ENCODE data around the gene NTHL1. TPM values are rescaled to one million over a fixed set of nuclear protein-coding genes. Genes with fewer than 3 reads are reported as not detected.

NTHL1 gene
- total and polyA plus RNA-seq, 2 of the 4 experiments (the other 2 are of a cell fraction), result 22.8 to 28.0 TPM

DNA sequence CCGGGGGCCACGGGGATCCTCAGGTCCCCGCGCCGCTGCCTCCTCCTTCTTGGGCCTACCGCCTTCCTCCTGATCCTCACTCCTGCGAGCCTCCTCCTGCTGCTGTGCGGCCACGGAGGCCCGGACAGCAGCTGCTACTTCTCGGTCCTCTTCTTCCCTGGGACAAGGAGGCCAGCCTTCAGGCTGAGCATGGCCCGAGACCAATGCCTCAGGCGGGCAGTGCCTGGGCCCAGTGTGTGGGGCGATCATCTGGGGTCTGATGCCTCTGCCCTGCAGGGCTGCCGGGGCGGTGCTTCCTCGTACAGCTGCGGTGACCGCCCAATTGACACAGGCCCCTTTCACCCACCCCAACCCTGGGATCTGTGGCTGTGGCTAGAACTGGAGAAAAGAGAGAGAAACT, 46.6 kb downstream of the NTHL1 start:
- H3K14ac ChIP-seq (replicated peaks; ENCODE audit: low read depth, low read length), result no peak overlapping the region

More for the DNA sequence above, 46.6 kb downstream of the NTHL1 start:
- Histone ChIP-seq H3K4me3 (ENCODE audit: insufficient read depth, low read depth, low read length) (no peak overlapping the region), H3K9ac (ENCODE audit: low read depth, low read length) (no peak overlapping the region), H2AK9ac (replicated peaks; ENCODE audit: low read depth, low read length, poor library complexity) (no peak overlapping the region), H2BK20ac (ENCODE audit: low read depth, low read length) (no peak overlapping the region), H3K18ac (ENCODE audit: low read depth, low read length) (no peak overlapping the region), H4K91ac (ENCODE audit: insufficient read depth, low read depth, low read length) (no peak overlapping the region), H2BK15ac (ENCODE audit: low read depth, low read length) (no peak overlapping the region), H3K27ac (ENCODE audit: insufficient read depth, low read length) (no peak overlapping the region), H3K79me1 (ENCODE audit: low read depth in 1 of 2, low read length in 2 of 2) (peaks cover 10 to 69% of the 10 kb centered on the region in 2 experiments), H3K36me3 (ENCODE audit: control insufficient read depth, insufficient read depth, low read length) (peaks cover 54% of the 10 kb centered on the region), H4K20me1 (ENCODE audit: insufficient read depth, low read length) (peaks cover 59% of the 10 kb centered on the region), H3K27me3 (ENCODE audit: control insufficient read depth, insufficient read depth, low read length) (no peaks in the 10 kb centered on the region), H2AK5ac (ENCODE audit: low read depth, low read length) (no peak overlapping the region), H2BK5ac (ENCODE audit: low read depth, low read length, poor library complexity, severe bottlenecking) (no peak overlapping the region), H4K8ac (ENCODE audit: low read depth in 2 of 2, low read length in 2 of 2) (no peak overlapping the region), H3K4me2 (ENCODE audit: low read depth, low read length) (no peak overlapping the region), H2AFZ (replicated peaks; ENCODE audit: low read length, poor library complexity) (no peak overlapping the region), H2BK120ac (ENCODE audit: low read depth, low read length) (no peak overlapping the region), H3K56ac (ENCODE audit: extremely low read depth, insufficient read depth, low read length) (no peak overlapping the region), H3K9me1 (ENCODE audit: insufficient read depth, low read length) (peaks cover 13% of the 10 kb centered on the region; the same call in 1 of the 2 replicates), H3K9me3 (ENCODE audit: control insufficient read depth, insufficient read depth, low read length) (no peaks in the 10 kb centered on the region), H3K4me1 (ENCODE audit: control insufficient read depth, insufficient read depth, low read length) (peaks cover 25% of the 10 kb centered on the region), H3K4ac (ENCODE audit: low read depth, low read length) (no peak overlapping the region), H4K5ac (ENCODE audit: low read depth, low read length) (no peak overlapping the region), H3K23ac (ENCODE audit: low read depth, low read length) (no peak overlapping the region)
- BruUV-seq (replicated peaks), result no TSS peak
- in situ Hi-C loops (cut with MboI; ENCODE audit: low sequenced_read_pairs) (no loop called here), dilution Hi-C loops (cut with HindIII; ENCODE audit: low sequenced_read_pairs, unreplicated experiment) (no loop called here), intact Hi-C loops (cut with micrococcal nuclease) (loop anchor here (5.0 kb wide), 1 partner anchor 141 kb away; no protein-coding TSS in a partner anchor)
- TF ChIP-seq RFX5 (IDR thresholded peaks at IDR 0.05; ENCODE audit: low read depth, low read length) (no peak), BHLHE40 (IDR thresholded peaks at IDR 0.05; ENCODE audit: low read depth, low read length) (no peak), MXI1 (IDR thresholded peaks at IDR 0.05; ENCODE audit: borderline replicate concordance, low read depth, low read length) (no peak), CEBPB (IDR thresholded peaks at IDR 0.05; ENCODE audit: low read depth, low read length) (no peak), POLR2A (IDR thresholded peaks at IDR 0.05; ENCODE audit: low read depth, low read length) (no peak), NFE2L2 (IDR thresholded peaks at IDR 0.05; ENCODE audit: low read depth, low read length) (no peak), FOS (IDR thresholded peaks at IDR 0.05; ENCODE audit: low read depth, low read length) (no peak), RCOR1 (IDR thresholded peaks at IDR 0.05; ENCODE audit: insufficient replicate concordance, low read length) (no peak), MAZ (IDR thresholded peaks at IDR 0.05; ENCODE audit: borderline replicate concordance, low read depth, low read length) (no peak), MAFK (IDR thresholded peaks at IDR 0.05; ENCODE audit: low read depth, low read length) (no peak), CHD1 (IDR thresholded peaks at IDR 0.05; ENCODE audit: low read depth, low read length) (no peak), RAD21 (IDR thresholded peaks at IDR 0.05; ENCODE audit: low read length) (no peak), SMC3 (IDR thresholded peaks at IDR 0.05; ENCODE audit: low read depth, low read length) (no peak)
- TF ChIP-seq, protein P1, sequence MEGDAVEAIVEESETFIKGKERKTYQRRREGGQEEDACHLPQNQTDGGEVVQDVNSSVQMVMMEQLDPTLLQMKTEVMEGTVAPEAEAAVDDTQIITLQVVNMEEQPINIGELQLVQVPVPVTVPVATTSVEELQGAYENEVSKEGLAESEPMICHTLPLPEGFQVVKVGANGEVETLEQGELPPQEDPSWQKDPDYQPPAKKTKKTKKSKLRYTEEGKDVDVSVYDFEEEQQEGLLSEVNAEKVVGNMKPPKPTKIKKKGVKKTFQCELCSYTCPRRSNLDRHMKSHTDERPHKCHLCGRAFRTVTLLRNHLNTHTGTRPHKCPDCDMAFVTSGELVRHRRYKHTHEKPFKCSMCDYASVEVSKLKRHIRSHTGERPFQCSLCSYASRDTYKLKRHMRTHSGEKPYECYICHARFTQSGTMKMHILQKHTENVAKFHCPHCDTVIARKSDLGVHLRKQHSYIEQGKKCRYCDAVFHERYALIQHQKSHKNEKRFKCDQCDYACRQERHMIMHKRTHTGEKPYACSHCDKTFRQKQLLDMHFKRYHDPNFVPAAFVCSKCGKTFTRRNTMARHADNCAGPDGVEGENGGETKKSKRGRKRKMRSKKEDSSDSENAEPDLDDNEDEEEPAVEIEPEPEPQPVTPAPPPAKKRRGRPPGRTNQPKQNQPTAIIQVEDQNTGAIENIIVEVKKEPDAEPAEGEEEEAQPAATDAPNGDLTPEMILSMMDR (conservative IDR thresholded peaks at IDR 0.05; ENCODE audit: low read depth, low read length), result no peak
- TF ChIP-seq, protein P2, sequence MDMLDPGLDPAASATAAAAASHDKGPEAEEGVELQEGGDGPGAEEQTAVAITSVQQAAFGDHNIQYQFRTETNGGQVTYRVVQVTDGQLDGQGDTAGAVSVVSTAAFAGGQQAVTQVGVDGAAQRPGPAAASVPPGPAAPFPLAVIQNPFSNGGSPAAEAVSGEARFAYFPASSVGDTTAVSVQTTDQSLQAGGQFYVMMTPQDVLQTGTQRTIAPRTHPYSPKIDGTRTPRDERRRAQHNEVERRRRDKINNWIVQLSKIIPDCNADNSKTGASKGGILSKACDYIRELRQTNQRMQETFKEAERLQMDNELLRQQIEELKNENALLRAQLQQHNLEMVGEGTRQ (IDR thresholded peaks at IDR 0.05; ENCODE audit: low read depth, low read length), result no peak
- TF ChIP-seq, protein P3, sequence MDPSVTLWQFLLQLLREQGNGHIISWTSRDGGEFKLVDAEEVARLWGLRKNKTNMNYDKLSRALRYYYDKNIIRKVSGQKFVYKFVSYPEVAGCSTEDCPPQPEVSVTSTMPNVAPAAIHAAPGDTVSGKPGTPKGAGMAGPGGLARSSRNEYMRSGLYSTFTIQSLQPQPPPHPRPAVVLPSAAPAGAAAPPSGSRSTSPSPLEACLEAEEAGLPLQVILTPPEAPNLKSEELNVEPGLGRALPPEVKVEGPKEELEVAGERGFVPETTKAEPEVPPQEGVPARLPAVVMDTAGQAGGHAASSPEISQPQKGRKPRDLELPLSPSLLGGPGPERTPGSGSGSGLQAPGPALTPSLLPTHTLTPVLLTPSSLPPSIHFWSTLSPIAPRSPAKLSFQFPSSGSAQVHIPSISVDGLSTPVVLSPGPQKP (IDR thresholded peaks at IDR 0.05; ENCODE audit: borderline replicate concordance, low read depth, low read length), result no peak
- DNase-seq (no peak), ATAC-seq (ENCODE audit: low read depth) (no peak)
- 90% methylated on average over 2 of the region's 19 CpGs; no CpG with 5 or more reads in 1 of the 2 experiments for WGBS, 2 experiments (ENCODE audit: extremely low coverage in 2 of 2, insufficient read length in 1 of 2)
- ChIA-PET POLR2A (ENCODE audit: unreplicated experiment) (no interaction called here), CTCF (interaction anchor here (0.8 kb wide), 1 partner anchor 139 kb away, joined by 5 read pairs; no protein-coding TSS in a partner anchor)
